HepG2 (cell line): Measurements from ENCODE around the gene NAPB. TPM values are rescaled to one million over a fixed set of nuclear protein-coding genes. Genes with fewer than 3 reads are reported as not detected.

Source experiments
- EEA1 ChIP-seq: sonication (generic); formaldehyde crosslinking; IDR thresholded peaks from 2 replicates; pipeline ENCODE4 v1.5.1; 2020; ENCODE audit warnings: mild to moderate bottlenecking, missing genetic modification reagents, borderline replicate concordance
- EED ChIP-seq: sonication (generic); formaldehyde crosslinking; IDR thresholded peaks from 2 replicates; pipeline ENCODE4 v1.5.0; 2020; ENCODE audit warnings: mild to moderate bottlenecking, missing genetic modification reagents
- EHMT2 ChIP-seq: fragments of 200-600 bp; sonication (generic); IDR thresholded peaks from 2 replicates; pipeline ENCODE4 v1.7.0; 2017; ENCODE audit warnings: antibody characterized with exemption, low read depth, low read length, borderline replicate concordance
- ERF ChIP-seq: IDR thresholded peaks from 2 replicates; pipeline ENCODE4 v1.6.1; 2018; ENCODE audit warnings: missing biosample characterization, missing genetic modification reagents
- FOXM1 ChIP-seq: sonication (generic); formaldehyde crosslinking; IDR thresholded peaks from 2 replicates; pipeline ENCODE4 v1.5.0; 2020; ENCODE audit warnings: missing genetic modification reagents
- GTF3A ChIP-seq: sonication (generic); formaldehyde crosslinking; conservative IDR thresholded peaks from 2 replicates; pipeline ENCODE4 v1.4.0; 2020; ENCODE audit warnings: mild to moderate bottlenecking, missing genetic modification reagents
- HOXA3 ChIP-seq: sonication (generic); formaldehyde crosslinking; IDR thresholded peaks from 2 replicates; pipeline ENCODE4 v1.5.0; 2020; ENCODE audit warnings: missing genetic modification reagents
- KDM4B ChIP-seq: sonication (generic); formaldehyde crosslinking; IDR thresholded peaks from 2 replicates; pipeline ENCODE4 v1.4.0; 2020; ENCODE audit warnings: missing genetic modification reagents
- RORA ChIP-seq: sonication (generic); formaldehyde crosslinking; IDR thresholded peaks from 2 replicates; pipeline ENCODE4 v1.5.0; 2020; ENCODE audit warnings: mild to moderate bottlenecking, missing genetic modification reagents, moderate library complexity
- SOX5 ChIP-seq: IDR thresholded peaks from 2 replicates; pipeline ENCODE4 v1.6.1; 2016; ENCODE audit warnings: borderline replicate concordance
- SRSF9 ChIP-seq: fragments of 200-400 bp; formaldehyde crosslinking; IDR thresholded peaks from 2 replicates; pipeline ENCODE4 v1.6.1; 2018; ENCODE audit warnings: borderline replicate concordance, mild to moderate bottlenecking, low read depth, low read length; ENCODE audit not compliant: insufficient read depth, poor library complexity, severe bottlenecking
- WIZ ChIP-seq: sonication (generic); formaldehyde crosslinking; IDR thresholded peaks from 2 replicates; pipeline ENCODE4 v1.5.1; 2020; ENCODE audit warnings: mild to moderate bottlenecking, missing genetic modification reagents
- ZBTB42 ChIP-seq: sonication (generic); formaldehyde crosslinking; IDR thresholded peaks from 2 replicates; pipeline ENCODE4 v1.5.0; 2020; ENCODE audit warnings: mild to moderate bottlenecking, missing genetic modification reagents
- ZFAT ChIP-seq: sonication (generic); formaldehyde crosslinking; conservative IDR thresholded peaks from 2 replicates; pipeline ENCODE4 v1.8.1; 2023; ENCODE audit warnings: missing genetic modification reagents, inconsistent platforms
- ZFP82 ChIP-seq: sonication (generic); formaldehyde crosslinking; IDR thresholded peaks from 2 replicates; pipeline ENCODE4 v1.5.1; 2020; ENCODE audit warnings: mild to moderate bottlenecking, missing genetic modification reagents, borderline replicate concordance
- ZSCAN12 ChIP-seq: sonication (generic); formaldehyde crosslinking; IDR thresholded peaks from 2 replicates; pipeline ENCODE4 v1.9.0; 2021; ENCODE audit warnings: mild to moderate bottlenecking, missing genetic modification reagents
- ZSCAN25 ChIP-seq: sonication (generic); formaldehyde crosslinking; IDR thresholded peaks from 2 replicates; pipeline ENCODE4 v1.8.0; 2022; ENCODE audit warnings: mild to moderate bottlenecking, missing genetic modification reagents
- polyA plus RNA-seq, 8 experiments: library from polyadenylated mRNA; depleted of rRNA in 3 of 8; stranded (reverse) in 7 of 8; unstranded in 1 of 8; fragments of >200 nt; fragmentation: Illumina TruSeq in 4 of 8; extraction: Trizol in 4 of 8; gene quantifications; 2 replicates each; pipeline versions ENCODE4 v1.2.1 to v1.2.3, GENCODE V29; 2011 to 2016; ENCODE audit warnings: low read depth in 4 of 8, missing spikeins in 1 of 8, mixed read lengths in 1 of 8; ENCODE audit not compliant: insufficient read depth in 1 of 8
- total RNA-seq, 5 experiments: library from RNA; depleted of rRNA; stranded (reverse); fragments of >200 nt; fragmentation: Illumina TruSeq; extraction: Trizol; gene quantifications; 2 replicates each; pipeline ENCODE4 v1.2.3, GENCODE V29; 2016; ENCODE audit warnings: low read depth in 1 of 5
- TF ChIP-seq, protein P1 (sequence below): sonication (generic); formaldehyde crosslinking; IDR thresholded peaks from 2 replicates; pipeline ENCODE4 v1.8.0; 2022; ENCODE audit warnings: mild to moderate bottlenecking, missing genetic modification reagents, moderate library complexity
- TF ChIP-seq, protein P2 (sequence below): sonication (generic); formaldehyde crosslinking; IDR thresholded peaks from 2 replicates; pipeline ENCODE4 v1.5.0; 2020; ENCODE audit warnings: mild to moderate bottlenecking, missing genetic modification reagents
- TF ChIP-seq, protein P3 (sequence below): sonication (generic); formaldehyde crosslinking; IDR thresholded peaks from 2 replicates; pipeline ENCODE4; 2020; ENCODE audit warnings: missing genetic modification reagents, mild to moderate bottlenecking, borderline replicate concordance
- TF ChIP-seq, protein P4 (sequence below): sonication (generic); formaldehyde crosslinking; IDR thresholded peaks from 2 replicates; pipeline ENCODE4 v1.5.1; 2020; ENCODE audit warnings: missing genetic modification reagents, mild to moderate bottlenecking, borderline replicate concordance

The NAPB gene
- total and polyA plus RNA-seq, 2 of the 13 experiments (the other 11 are each of a cell fraction or from before 2014, with no cell fraction given), result 15.2 to 16.1 TPM

DNA sequence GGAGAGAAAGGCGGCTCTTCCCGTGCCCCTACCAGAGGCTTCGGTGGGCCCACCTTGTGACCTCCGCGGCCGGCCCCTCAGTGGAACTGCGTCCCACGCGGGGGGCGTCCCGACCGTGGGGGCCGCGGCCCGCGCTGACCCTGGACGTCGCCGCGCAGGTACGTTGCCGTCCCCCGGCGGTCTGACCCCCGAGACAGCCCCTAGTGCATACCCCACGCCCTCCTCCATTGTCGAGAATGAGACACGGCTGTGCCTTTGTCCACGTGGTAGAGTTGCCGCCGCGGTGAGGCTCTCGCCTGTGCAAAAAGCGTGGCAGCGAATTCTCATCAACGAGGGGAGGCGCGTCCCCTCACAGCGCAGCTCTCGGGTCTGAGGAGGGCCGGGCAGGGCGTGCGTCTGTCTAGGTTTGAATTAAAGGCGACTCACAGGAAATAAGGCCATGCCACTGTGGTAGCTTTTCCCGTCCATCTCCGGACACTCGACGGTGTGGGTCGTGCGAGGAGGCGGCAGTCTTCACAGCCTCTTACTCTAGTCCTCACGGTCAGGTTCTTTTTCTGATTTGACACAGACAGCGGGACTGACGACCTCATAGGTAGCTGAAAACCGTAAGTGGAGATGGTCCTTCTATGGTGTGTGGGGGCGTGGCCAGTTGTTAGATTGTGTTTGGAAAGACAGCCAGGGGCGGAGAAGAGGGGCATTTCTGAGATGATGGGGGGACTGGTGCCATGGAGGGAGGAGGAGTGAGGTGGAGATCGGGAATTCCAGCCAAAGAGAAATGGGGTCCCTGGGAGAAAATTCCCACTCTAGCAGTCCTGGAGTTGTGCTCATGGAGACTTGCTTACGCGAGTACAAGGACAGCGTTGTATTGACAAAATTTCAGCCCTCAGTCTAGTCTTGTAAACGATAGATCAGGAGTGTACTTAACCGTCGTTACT lies 70.1 kb downstream of the NAPB start (continued):
- TF ChIP-seq EEA1 (CRISPR knock-in tag), result no peak; the same call in 1 of the 2 replicates
- TF ChIP-seq, protein P1, sequence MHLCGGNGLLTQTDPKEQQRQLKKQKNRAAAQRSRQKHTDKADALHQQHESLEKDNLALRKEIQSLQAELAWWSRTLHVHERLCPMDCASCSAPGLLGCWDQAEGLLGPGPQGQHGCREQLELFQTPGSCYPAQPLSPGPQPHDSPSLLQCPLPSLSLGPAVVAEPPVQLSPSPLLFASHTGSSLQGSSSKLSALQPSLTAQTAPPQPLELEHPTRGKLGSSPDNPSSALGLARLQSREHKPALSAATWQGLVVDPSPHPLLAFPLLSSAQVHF (CRISPR knock-in tag), result peak; percentile 87
- TF ChIP-seq, protein P2, sequence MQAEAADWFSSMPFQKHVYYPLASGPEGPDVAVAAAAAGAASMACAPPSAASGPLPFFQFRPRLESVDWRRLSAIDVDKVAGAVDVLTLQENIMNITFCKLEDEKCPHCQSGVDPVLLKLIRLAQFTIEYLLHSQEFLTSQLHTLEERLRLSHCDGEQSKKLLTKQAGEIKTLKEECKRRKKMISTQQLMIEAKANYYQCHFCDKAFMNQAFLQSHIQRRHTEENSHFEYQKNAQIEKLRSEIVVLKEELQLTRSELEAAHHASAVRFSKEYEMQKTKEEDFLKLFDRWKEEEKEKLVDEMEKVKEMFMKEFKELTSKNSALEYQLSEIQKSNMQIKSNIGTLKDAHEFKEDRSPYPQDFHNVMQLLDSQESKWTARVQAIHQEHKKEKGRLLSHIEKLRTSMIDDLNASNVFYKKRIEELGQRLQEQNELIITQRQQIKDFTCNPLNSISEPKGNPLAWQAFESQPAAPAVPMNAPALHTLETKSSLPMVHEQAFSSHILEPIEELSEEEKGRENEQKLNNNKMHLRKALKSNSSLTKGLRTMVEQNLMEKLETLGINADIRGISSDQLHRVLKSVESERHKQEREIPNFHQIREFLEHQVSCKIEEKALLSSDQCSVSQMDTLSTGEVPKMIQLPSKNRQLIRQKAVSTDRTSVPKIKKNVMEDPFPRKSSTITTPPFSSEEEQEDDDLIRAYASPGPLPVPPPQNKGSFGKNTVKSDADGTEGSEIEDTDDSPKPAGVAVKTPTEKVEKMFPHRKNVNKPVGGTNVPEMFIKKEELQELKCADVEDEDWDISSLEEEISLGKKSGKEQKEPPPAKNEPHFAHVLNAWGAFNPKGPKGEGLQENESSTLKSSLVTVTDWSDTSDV (CRISPR knock-in tag), result peak; percentile 90; the same call in 1 of the 2 replicates
- no peak for TF ChIP-seq ERF (CRISPR knock-in tag)
- TF ChIP-seq EHMT2, result no peak
- TF ChIP-seq, protein P3, sequence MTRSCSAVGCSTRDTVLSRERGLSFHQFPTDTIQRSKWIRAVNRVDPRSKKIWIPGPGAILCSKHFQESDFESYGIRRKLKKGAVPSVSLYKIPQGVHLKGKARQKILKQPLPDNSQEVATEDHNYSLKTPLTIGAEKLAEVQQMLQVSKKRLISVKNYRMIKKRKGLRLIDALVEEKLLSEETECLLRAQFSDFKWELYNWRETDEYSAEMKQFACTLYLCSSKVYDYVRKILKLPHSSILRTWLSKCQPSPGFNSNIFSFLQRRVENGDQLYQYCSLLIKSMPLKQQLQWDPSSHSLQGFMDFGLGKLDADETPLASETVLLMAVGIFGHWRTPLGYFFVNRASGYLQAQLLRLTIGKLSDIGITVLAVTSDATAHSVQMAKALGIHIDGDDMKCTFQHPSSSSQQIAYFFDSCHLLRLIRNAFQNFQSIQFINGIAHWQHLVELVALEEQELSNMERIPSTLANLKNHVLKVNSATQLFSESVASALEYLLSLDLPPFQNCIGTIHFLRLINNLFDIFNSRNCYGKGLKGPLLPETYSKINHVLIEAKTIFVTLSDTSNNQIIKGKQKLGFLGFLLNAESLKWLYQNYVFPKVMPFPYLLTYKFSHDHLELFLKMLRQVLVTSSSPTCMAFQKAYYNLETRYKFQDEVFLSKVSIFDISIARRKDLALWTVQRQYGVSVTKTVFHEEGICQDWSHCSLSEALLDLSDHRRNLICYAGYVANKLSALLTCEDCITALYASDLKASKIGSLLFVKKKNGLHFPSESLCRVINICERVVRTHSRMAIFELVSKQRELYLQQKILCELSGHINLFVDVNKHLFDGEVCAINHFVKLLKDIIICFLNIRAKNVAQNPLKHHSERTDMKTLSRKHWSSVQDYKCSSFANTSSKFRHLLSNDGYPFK (CRISPR knock-in tag), result no peak
- TF ChIP-seq RORA (CRISPR knock-in tag), result no peak
- TF ChIP-seq ZBTB42 (CRISPR knock-in tag), result no peak; the same call in 1 of the 2 replicates
- no peak for TF ChIP-seq ZSCAN12 (CRISPR knock-in tag)
- TF ChIP-seq HOXA3 (CRISPR knock-in tag), result peak; percentile 63; the same call in 1 of the 2 replicates
- TF ChIP-seq ZFAT (CRISPR knock-in tag), result no peak
- TF ChIP-seq, protein P4, sequence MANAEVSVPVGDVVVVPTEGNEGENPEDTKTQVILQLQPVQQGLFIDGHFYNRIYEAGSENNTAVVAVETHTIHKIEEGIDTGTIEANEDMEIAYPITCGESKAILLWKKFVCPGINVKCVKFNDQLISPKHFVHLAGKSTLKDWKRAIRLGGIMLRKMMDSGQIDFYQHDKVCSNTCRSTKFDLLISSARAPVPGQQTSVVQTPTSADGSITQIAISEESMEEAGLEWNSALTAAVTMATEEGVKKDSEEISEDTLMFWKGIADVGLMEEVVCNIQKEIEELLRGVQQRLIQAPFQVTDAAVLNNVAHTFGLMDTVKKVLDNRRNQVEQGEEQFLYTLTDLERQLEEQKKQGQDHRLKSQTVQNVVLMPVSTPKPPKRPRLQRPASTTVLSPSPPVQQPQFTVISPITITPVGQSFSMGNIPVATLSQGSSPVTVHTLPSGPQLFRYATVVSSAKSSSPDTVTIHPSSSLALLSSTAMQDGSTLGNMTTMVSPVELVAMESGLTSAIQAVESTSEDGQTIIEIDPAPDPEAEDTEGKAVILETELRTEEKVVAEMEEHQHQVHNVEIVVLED, result no peak
- TF ChIP-seq ZFP82 (CRISPR knock-in tag), result no peak
- TF ChIP-seq KDM4B (CRISPR knock-in tag), result no peak
- no peak for TF ChIP-seq SOX5 (CRISPR knock-in tag)
- peak; percentile 68; the same call in 1 of the 2 replicates for TF ChIP-seq GTF3A (CRISPR knock-in tag)
- peak; percentile 4; the same call in 1 of the 2 replicates for TF ChIP-seq ZSCAN25 (CRISPR knock-in tag)
- TF ChIP-seq SRSF9, result no peak
- no peak for TF ChIP-seq FOXM1 (CRISPR knock-in tag)
- TF ChIP-seq WIZ, result no peak
- TF ChIP-seq EED (CRISPR knock-in tag), result peak; percentile 97
